Sigmoid colon (tissue), 7 donors: Measurements from ENCODE around the gene PIGQ. TPM values are rescaled to one million over a fixed set of nuclear protein-coding genes. Genes with fewer than 3 reads are reported as not detected.
"Not testable (repeated sequence)": the region's sequence is repeated elsewhere in the genome, so short reads cannot be mapped to it uniquely, and the experiment has no call there.

Experiments
- DNase-seq: peaks from one replicate; pipeline ENCODE4 v3.0.0-alpha.2; 2019
- H3K27ac ChIP-seq, 4 donors: fragments of 200-600 bp; sonication (generic); one replicate each; pipeline ENCODE4 v1.5.1; 2016 to 2019; ENCODE audit warnings: mild to moderate bottlenecking in 1 of 4
- H3K27me3 ChIP-seq, 3 donors: fragments of 200-600 bp; sonication (generic); one replicate each; pipeline ENCODE4 v1.5.1; 2019; ENCODE audit warnings: mild to moderate bottlenecking in 1 of 3
- H3K36me3 ChIP-seq, 4 donors: fragments of 200-600 bp; sonication (generic); one replicate each; pipeline ENCODE4 v1.5.1; 2016 to 2019
- H3K4me1 ChIP-seq, 4 donors: fragments of 200-600 bp; sonication (generic); one replicate each; pipeline ENCODE4 v1.5.1; 2017 to 2019
- H3K4me3 ChIP-seq, 4 donors: fragments of 200-600 bp; sonication (generic); one replicate each; pipeline ENCODE4 v1.5.1; 2017 to 2019; ENCODE audit warnings: mild to moderate bottlenecking in 2 of 4, moderate library complexity in 1 of 4
- H3K9me3 ChIP-seq, 4 donors: fragments of 200-600 bp in 3 of 4; sonication (generic) in 3 of 4; one replicate each; pipeline versions ENCODE4 v1.5.1 to v1.6.1; 2013 to 2019
- CTCF ChIP-seq, 4 experiments: fragments of 450-650 bp in 3 of 4; fragments of 200-600 bp in 1 of 4; IDR thresholded peaks; one replicate each; pipeline ENCODE4 v1.5.1; 2016 to 2019; ENCODE audit warnings: antibody characterized with exemption in 4 of 4, mild to moderate bottlenecking in 3 of 4, moderate library complexity in 2 of 4
- EP300 ChIP-seq, 4 donors: sonication (generic); formaldehyde crosslinking; IDR thresholded peaks; one replicate each; pipeline ENCODE4 v1.6.1; 2017; ENCODE audit warnings: antibody characterized with exemption in 4 of 4
- POLR2A ChIP-seq, 2 donors: fragments of 450-650 bp; IDR thresholded peaks; one replicate each; pipeline ENCODE4 v1.6.1; 2016; ENCODE audit warnings: antibody characterized with exemption in 2 of 2, mild to moderate bottlenecking in 2 of 2, moderate library complexity in 2 of 2
- POLR2AphosphoS5 ChIP-seq, 4 donors: sonication (generic); formaldehyde crosslinking; IDR thresholded peaks; one replicate each; pipeline ENCODE4 v1.6.1; 2017; ENCODE audit warnings: antibody characterized with exemption in 4 of 4
- WGBS, 2 donors: extraction: QIAGEN DNeasy Blood & Tissue Kit; methylation state at CpG; one replicate each; pipeline ENCODE4 v1.1.7; 2013; 5-methylcytosine and 5-hydroxymethylcytosine counted together
- intact Hi-C: fragments of 100-400 bp; cut with DNase I; formaldehyde crosslinking; loops from one replicate; pipeline ENCODE4 v1.15.1; 2023
- polyA plus RNA-seq, 3 donors: library from polyadenylated mRNA; stranded (reverse); fragments of 200-250 nt; gene quantifications; one replicate each; pipeline ENCODE4 v1.2.3, GENCODE V29; 2013
- total RNA-seq, 4 donors: library from RNA; depleted of rRNA; stranded (reverse); fragments of >200 nt; gene quantifications; one replicate each; pipeline ENCODE4 v1.1.0, GENCODE V29; 2016
- donor health status: healthy with polysubstance abuse.
- donor health status: Bipolar disorder and iron deficiency.
- donor health status: healthy.

Gene PIGQ
- total and polyA plus RNA-seq, 7 donors: 11.1 to 47.4 (median 17.8) TPM

GRCh38 chr16:593807-594206 is 24.0 kb downstream of the PIGQ start:
- peak overlapping the region in 1 of 4 donors; percentile 53 for H3K27ac ChIP-seq
- H3K27me3 ChIP-seq: no peaks in the 10 kb centered on the region
- H3K4me3 ChIP-seq: no peak overlapping the region
- peaks cover 0 to 4% (median 0%) of the 10 kb centered on the region in 4 donors for H3K36me3 ChIP-seq
- no peak for TF ChIP-seq POLR2AphosphoS5 (IDR thresholded peaks at IDR 0.05)
- no peak for TF ChIP-seq CTCF (IDR thresholded peaks at IDR 0.05)
- no peak for TF ChIP-seq EP300 (IDR thresholded peaks at IDR 0.05)
- no peak for TF ChIP-seq POLR2A (IDR thresholded peaks at IDR 0.05)
- peaks cover 0 to 32% (median 25%) of the 10 kb centered on the region in 4 donors for H3K4me1 ChIP-seq
- no peaks in the 10 kb centered on the region for H3K9me3 ChIP-seq
- 24 to 79% methylated on average over 16 of the region's 16 CpGs for WGBS, 2 donors
- no peak for DNase-seq
- intact Hi-C loops: no loop called here

- 85 to 90% methylated on average over 18 of the region's 18 CpGs for WGBS, 2 donors
- TF ChIP-seq CTCF (IDR thresholded peaks at IDR 0.05): no peak
- no peak for TF ChIP-seq POLR2AphosphoS5 (IDR thresholded peaks at IDR 0.05)
- no peak for TF ChIP-seq POLR2A (IDR thresholded peaks at IDR 0.05)
- no peak for TF ChIP-seq EP300 (IDR thresholded peaks at IDR 0.05)
- H3K4me1 ChIP-seq: peaks cover 0 to 32% (median 25%) of the 10 kb centered on the region in 4 donors
- H3K27ac ChIP-seq: no peak overlapping the region
- H3K27me3 ChIP-seq: no peaks in the 10 kb centered on the region
- intact Hi-C loops: no loop called here
- H3K9me3 ChIP-seq: no peaks in the 10 kb centered on the region
- no peak overlapping the region for H3K4me3 ChIP-seq
- H3K36me3 ChIP-seq: peaks cover 0 to 9% (median 0%) of the 10 kb centered on the region in 4 donors
- DNase-seq: peak; percentile 50
These were observed 25.3 kb downstream of the PIGQ start for GRCh38 chr16:595094-595528.

GRCh38 chr16:595942-596735 is 26.4 kb downstream of the PIGQ start:
- TF ChIP-seq CTCF (IDR thresholded peaks at IDR 0.05) (no peak), POLR2A (IDR thresholded peaks at IDR 0.05) (no peak), EP300 (IDR thresholded peaks at IDR 0.05) (no peak), POLR2AphosphoS5 (IDR thresholded peaks at IDR 0.05) (no peak)
- no peaks in the 10 kb centered on the region for H3K27me3 ChIP-seq
- H3K4me1 ChIP-seq: peaks cover 0 to 24% (median 16%) of the 10 kb centered on the region in 4 donors
- intact Hi-C loops: no loop called here
- peak; percentile 58 for DNase-seq
- 85 to 88% methylated on average over 34 of the region's 34 CpGs for WGBS, 2 donors
- no peak overlapping the region for H3K4me3 ChIP-seq
- H3K36me3 ChIP-seq: peaks cover 0 to 18% (median 0%) of the 10 kb centered on the region in 4 donors
- H3K27ac ChIP-seq: no peak overlapping the region
- H3K9me3 ChIP-seq: no peaks in the 10 kb centered on the region

GRCh38 chr16:596736-597060 is 26.9 kb downstream of the PIGQ start:
- no peak overlapping the region for H3K27ac ChIP-seq
- WGBS, 2 donors: 87 to 96% methylated on average over 12 of the region's 12 CpGs
- H3K4me1 ChIP-seq: peaks cover 0 to 20% (median 11%) of the 10 kb centered on the region in 4 donors
- intact Hi-C loops: no loop called here
- H3K9me3 ChIP-seq: no peaks in the 10 kb centered on the region
- TF ChIP-seq POLR2A (IDR thresholded peaks at IDR 0.05): no peak
- no peak for TF ChIP-seq POLR2AphosphoS5 (IDR thresholded peaks at IDR 0.05)
- no peak for TF ChIP-seq EP300 (IDR thresholded peaks at IDR 0.05)
- TF ChIP-seq CTCF (IDR thresholded peaks at IDR 0.05): no peak
- peaks cover 0 to 18% (median 0%) of the 10 kb centered on the region in 4 donors for H3K36me3 ChIP-seq
- H3K27me3 ChIP-seq: no peaks in the 10 kb centered on the region
- no peak for DNase-seq
- H3K4me3 ChIP-seq: no peak overlapping the region

GRCh38 chr16:597655-598054 is 27.9 kb downstream of the PIGQ start:
- H3K4me1 ChIP-seq: peaks cover 0 to 10% (median 3%) of the 10 kb centered on the region in 4 donors
- H3K4me3 ChIP-seq, H3K27ac ChIP-seq, intact Hi-C loops, DNase-seq, H3K27me3 ChIP-seq, H3K9me3 ChIP-seq: not testable (repeated sequence)
- 96% methylated on average over 7 of the region's 7 CpGs for WGBS, 2 donors
- H3K36me3 ChIP-seq: peaks cover 0 to 18% (median 0%) of the 10 kb centered on the region in 4 donors
